CD4-positive, alpha-beta T cell (primary cell): Measurements from ENCODE around the gene BRF1. TPM values are rescaled to one million over a fixed set of nuclear protein-coding genes. Genes with fewer than 3 reads are reported as not detected.

ENCODE experiments used
- ATAC-seq: fragments of 200-7000 bp; cut with Tn5 transposase; one replicate; pipeline ENCODE4 v1.10.0; 2022; ENCODE audit warnings: mild to moderate bottlenecking; ENCODE audit not compliant: poor library complexity
- CTCF ChIA-PET: fragments of 350-600 bp; sonication (Branson Sonifier 250); formaldehyde crosslinking; loops from one replicate; lab custom pipeline; 2021; ENCODE audit warnings: antibody characterized with exemption, inconsistent platforms; lab: Charles Lee
- POLR2A ChIA-PET: fragments of 350-600 bp; sonication (Branson Sonifier 250); formaldehyde crosslinking; loops from one replicate; lab custom pipeline; 2021; ENCODE audit warnings: antibody characterized with exemption, inconsistent platforms; lab: Charles Lee
- DNase-seq, 14 experiments: peaks; one replicate each; pipeline ENCODE4 v3.0.0-alpha.2; 2013 to 2020; ENCODE audit warnings: mixed read lengths in 2 of 14
- H3K27ac ChIP-seq, 2 donors: one replicate each; pipeline versions ENCODE4 v1.5.1 to v1.7.0; 2013; ENCODE audit warnings: low read length in 2 of 2, low read depth in 1 of 2, mild to moderate bottlenecking in 1 of 2
- H3K27me3 ChIP-seq, 2 experiments: 1 replicate in 1 of 2; 2 replicates in 1 of 2; pipeline versions ENCODE4 v1.6.1 to v1.7.0; 2013; ENCODE audit warnings: low read length in 2 of 2, control low read depth in 1 of 2, mild to moderate bottlenecking in 1 of 2, moderate library complexity in 1 of 2; ENCODE audit not compliant: insufficient read depth in 2 of 2, control insufficient read depth in 1 of 2
- H3K36me3 ChIP-seq: one replicate; pipeline ENCODE4 v1.6.1; 2013; ENCODE audit warnings: low read length, control low read depth; ENCODE audit not compliant: insufficient read depth
- H3K4me1 ChIP-seq: one replicate; pipeline ENCODE4 v1.6.1; 2013; ENCODE audit warnings: low read length, control low read depth; ENCODE audit not compliant: insufficient read depth
- H3K4me3 ChIP-seq: one replicate; pipeline ENCODE4 v1.5.1; 2013; ENCODE audit warnings: mild to moderate bottlenecking, low read length, moderate library complexity
- H3K9me3 ChIP-seq, 2 experiments: 1 replicate in 1 of 2; 2 replicates in 1 of 2; pipeline versions ENCODE4 v1.6.1 to v1.7.0; 2013; ENCODE audit warnings: low read length in 2 of 2, mild to moderate bottlenecking in 2 of 2, control low read depth in 1 of 2, moderate library complexity in 1 of 2; ENCODE audit not compliant: control insufficient read depth in 1 of 2, insufficient read depth in 1 of 2
- H3K27ac Mint-ChIP-seq: one replicate; pipeline ENCODE4 v1.8.0; 2020; ENCODE audit warnings: mixed read lengths
- H3K27me3 Mint-ChIP-seq: one replicate; pipeline ENCODE4 v1.8.0; 2021; ENCODE audit warnings: mixed read lengths
- H3K36me3 Mint-ChIP-seq: one replicate; pipeline ENCODE4 v1.8.0; 2021; ENCODE audit warnings: low read depth, mixed read lengths
- H3K4me1 Mint-ChIP-seq: one replicate; pipeline ENCODE4 v1.8.0; 2021; ENCODE audit warnings: low read depth, mixed read lengths
- H3K4me3 Mint-ChIP-seq: one replicate; pipeline ENCODE4 v1.8.0; 2020; ENCODE audit warnings: mild to moderate bottlenecking, mixed read lengths
- H3K9me3 Mint-ChIP-seq: one replicate; pipeline ENCODE4 v1.8.0; 2020; ENCODE audit warnings: mixed read lengths
- CTCF ChIP-seq: fragments of 200-600 bp; IDR thresholded peaks from one replicate; pipeline ENCODE4 v1.8.0; 2022; ENCODE audit warnings: antibody characterized with exemption, mild to moderate bottlenecking
- intact Hi-C, 2 experiments: fragments of 100-400 bp; cut with DNase I in 1 of 2; cut with micrococcal nuclease in 1 of 2; formaldehyde crosslinking; loops; one replicate each; pipeline versions ENCODE4 v1.15.1 to v1.9.0; 2023 to 2025; cut with DNase I, micrococcal nuclease
- total RNA-seq, 174 experiments: library from RNA in 2 of 174; stranded (reverse) in 2 of 174; gene quantifications; one replicate each; pipeline ENCODE4 v1.2.3 and lab custom pipeline; 2021 to 2026

The BRF1 gene
- total RNA-seq, 2 experiments from 2014 or later = 77.4 to 77.7 TPM

GRCh38 chr14:105260959-105261358, 39.8 kb downstream of the BRF1 start:
- Histone ChIP-seq H3K4me1 (peaks cover 10% of the 10 kb centered on the region), H3K4me3 (no peak overlapping the region), H3K27ac (no peak overlapping the region), H3K9me3 (no peaks in the 10 kb centered on the region), H3K36me3 (peaks cover 15% of the 10 kb centered on the region), H3K27me3 (no peaks in the 10 kb centered on the region)
- POLR2A ChIA-PET = interaction anchor here (1.0 kb wide), 1 partner anchor 40 kb away, joined by 3 read pairs; the partner anchor contains the start of gene BRF1
- CTCF ChIA-PET = no interaction called here
- Mint-ChIP-seq H3K36me3 (peaks cover 42% of the 10 kb centered on the region), H3K4me1 (peaks cover 8% of the 10 kb centered on the region), H3K27ac (no peak overlapping the region), H3K4me3 (no peak overlapping the region), H3K27me3 (no peaks in the 10 kb centered on the region), H3K9me3 (no peaks in the 10 kb centered on the region)
- intact Hi-C loops = loop anchor here in 1 of 2 experiments (10.0 kb wide), 2 partner anchors 46 to 1186 kb away; no protein-coding TSS in a partner anchor
- ATAC-seq (no peak), DNase-seq (no peak)
- no peak for TF ChIP-seq CTCF

GRCh38 chr14:105258846-105259245, 42.0 kb downstream of the BRF1 start:
- Histone ChIP-seq H3K27me3 (no peaks in the 10 kb centered on the region), H3K27ac (no peak overlapping the region), H3K4me1 (peaks cover 10% of the 10 kb centered on the region), H3K4me3 (no peak overlapping the region), H3K9me3 (no peaks in the 10 kb centered on the region), H3K36me3 (peaks cover 14% of the 10 kb centered on the region)
- ChIA-PET POLR2A (no interaction called here), CTCF (interaction anchor here (0.8 kb wide), 1 partner anchor 213 kb away, joined by 3 read pairs; no protein-coding TSS in a partner anchor)
- ATAC-seq = no peak
- no peak for TF ChIP-seq CTCF
- no peaks in the 10 kb centered on the region for H3K9me3 Mint-ChIP-seq
- DNase-seq = no peak
- intact Hi-C loops = no loop called here
- H3K4me3 Mint-ChIP-seq = no peak overlapping the region
- no peaks in the 10 kb centered on the region for H3K27me3 Mint-ChIP-seq
- no peak overlapping the region for H3K27ac Mint-ChIP-seq
- peaks cover 8% of the 10 kb centered on the region for H3K4me1 Mint-ChIP-seq
- H3K36me3 Mint-ChIP-seq = peaks cover 29% of the 10 kb centered on the region

GRCh38 chr14:105257464-105257863, 43.3 kb downstream of the BRF1 start:
- peak in 9 of 14 experiments; percentile 16 to 56 (median 38) for DNase-seq
- Mint-ChIP-seq H3K9me3 (no peaks in the 10 kb centered on the region), H3K27me3 (no peaks in the 10 kb centered on the region), H3K4me1 (peaks cover 8% of the 10 kb centered on the region), H3K27ac (no peak overlapping the region), H3K36me3 (peaks cover 25% of the 10 kb centered on the region), H3K4me3 (no peak overlapping the region)
- Histone ChIP-seq H3K27ac (no peak overlapping the region), H3K36me3 (peaks cover 10% of the 10 kb centered on the region), H3K9me3 (no peaks in the 10 kb centered on the region), H3K4me1 (peaks cover 10% of the 10 kb centered on the region), H3K27me3 (no peaks in the 10 kb centered on the region), H3K4me3 (no peak overlapping the region)
- TF ChIP-seq CTCF = no peak
- peak; percentile 64 for ATAC-seq
- ChIA-PET POLR2A (no interaction called here), CTCF (no interaction called here)
- intact Hi-C loops = no loop called here
